OCI-LY7 (cell line): ENCODE measurements around the gene CEP68.

Source experiments
- EZH2phosphoT487 ChIP-seq: fragments of 200-600 bp; sonication (generic); IDR thresholded peaks from 2 replicates; pipeline ENCODE4 v1.6.1; 2018; ENCODE audit warnings: low read depth, borderline replicate concordance, mild to moderate bottlenecking, mixed run types, antibody characterized with exemption, low read length, moderate library complexity, mixed read lengths
- TF ChIP-seq, protein P1 (sequence below): fragments of 200-600 bp; sonication (generic); conservative IDR thresholded peaks from 2 replicates; pipeline ENCODE4 v1.5.1; 2014; ENCODE audit warnings: mild to moderate bottlenecking, antibody characterized with exemption, low read length, moderate library complexity, mixed read lengths

DNA sequence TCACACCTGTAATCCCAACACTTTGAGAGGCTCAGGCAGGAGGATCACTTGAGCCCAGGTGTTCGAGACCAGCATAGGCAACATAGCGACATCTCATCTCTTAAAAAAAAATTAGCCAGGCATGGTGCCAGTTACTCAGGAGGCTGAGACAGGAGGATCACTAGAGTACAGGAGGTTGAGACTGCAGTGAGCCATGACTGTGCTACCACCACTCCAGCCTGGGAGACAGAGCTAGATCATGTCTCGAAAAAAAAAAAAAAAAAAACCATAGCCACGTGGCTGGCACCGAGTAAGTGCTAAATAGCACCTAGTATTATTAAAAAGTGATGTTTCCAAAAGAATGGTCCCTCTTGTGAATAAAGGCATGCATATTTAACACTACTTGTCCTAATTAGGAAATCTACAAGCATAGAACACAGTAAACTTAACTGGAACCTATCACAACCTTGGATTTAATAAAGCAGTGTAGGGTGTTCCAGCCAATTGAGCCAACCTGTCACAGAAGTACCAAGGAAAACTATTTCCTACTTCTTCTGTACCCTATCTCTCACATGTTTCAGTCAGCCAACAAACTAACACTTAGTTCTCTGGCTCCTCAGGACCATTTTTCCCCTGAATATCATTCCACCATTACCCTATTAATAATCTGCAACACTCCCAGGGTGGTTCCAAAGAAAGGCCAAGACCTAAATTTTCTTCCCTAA is 64.9 kb downstream of the CEP68 start:
- TF ChIP-seq, protein P1, sequence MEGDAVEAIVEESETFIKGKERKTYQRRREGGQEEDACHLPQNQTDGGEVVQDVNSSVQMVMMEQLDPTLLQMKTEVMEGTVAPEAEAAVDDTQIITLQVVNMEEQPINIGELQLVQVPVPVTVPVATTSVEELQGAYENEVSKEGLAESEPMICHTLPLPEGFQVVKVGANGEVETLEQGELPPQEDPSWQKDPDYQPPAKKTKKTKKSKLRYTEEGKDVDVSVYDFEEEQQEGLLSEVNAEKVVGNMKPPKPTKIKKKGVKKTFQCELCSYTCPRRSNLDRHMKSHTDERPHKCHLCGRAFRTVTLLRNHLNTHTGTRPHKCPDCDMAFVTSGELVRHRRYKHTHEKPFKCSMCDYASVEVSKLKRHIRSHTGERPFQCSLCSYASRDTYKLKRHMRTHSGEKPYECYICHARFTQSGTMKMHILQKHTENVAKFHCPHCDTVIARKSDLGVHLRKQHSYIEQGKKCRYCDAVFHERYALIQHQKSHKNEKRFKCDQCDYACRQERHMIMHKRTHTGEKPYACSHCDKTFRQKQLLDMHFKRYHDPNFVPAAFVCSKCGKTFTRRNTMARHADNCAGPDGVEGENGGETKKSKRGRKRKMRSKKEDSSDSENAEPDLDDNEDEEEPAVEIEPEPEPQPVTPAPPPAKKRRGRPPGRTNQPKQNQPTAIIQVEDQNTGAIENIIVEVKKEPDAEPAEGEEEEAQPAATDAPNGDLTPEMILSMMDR, result no peak
- no peak for TF ChIP-seq EZH2phosphoT487
